Left cardiac atrium (tissue), 4 donors: Measurements from ENCODE around the gene TAB3. TPM values are rescaled to one million over a fixed set of nuclear protein-coding genes. Genes with fewer than 3 reads are reported as not detected.

Source experiments
- ATAC-seq, 2 donors: fragments of 200-7000 bp; cut with Tn5 transposase; one replicate each; pipeline ENCODE4 v1.9.1; 2020; ENCODE audit warnings: mild to moderate bottlenecking in 2 of 2, moderate library complexity in 2 of 2
- DNase-seq: peaks from one replicate; pipeline ENCODE4 v3.0.0-alpha.2; 2020
- intact Hi-C, 2 donors: fragments of 100-400 bp; cut with DNase I; formaldehyde crosslinking; loops; one replicate each; pipeline versions ENCODE4 v1.14.1 to v1.15.1; 2022 to 2023
- total RNA-seq, 2 donors: library from RNA; stranded (reverse); fragmentation: NEBNext Ultra II Directional; extraction: Animal tissue kit (Norgen Biotek cat#: 25700); gene quantifications; one replicate each; pipeline ENCODE4 v1.2.1, GENCODE V29; 2021
- donor health status: DM: no; HTN: yes; CAD: no.
- donor health status: DM: no; HTN: yes; CAD: no; lungs with severe emphysema.
- donor health status: DM: yes; HTN: yes; CAD: no.
- donor health status: Dilated cardiomyopathy.

Gene TAB3
- total RNA-seq, 2 donors from 2014 or later: 11.6 to 13.7 TPM

GRCh38 chrX:30888526-30889146 is 418 bp downstream of the TAB3 start:
- ATAC-seq (peak; percentile 23 to 39), DNase-seq (no peak)
- intact Hi-C loops: no loop called here

GRCh38 chrX:30887721-30888120 is 1.3 kb downstream of the TAB3 start:
- ATAC-seq (no peak), DNase-seq (no peak)
- intact Hi-C loops: no loop called here

GRCh38 chrX:30887288-30887687 is 1.8 kb downstream of the TAB3 start:
- no peak for ATAC-seq
- no peak for DNase-seq
- intact Hi-C loops: no loop called here

GRCh38 chrX:30885136-30885535 is 3.9 kb downstream of the TAB3 start:
- intact Hi-C loops: no loop called here
- ATAC-seq: no peak
- DNase-seq: no peak

GRCh38 chrX:30883138-30883537 is 5.9 kb downstream of the TAB3 start:
- DNase-seq (no peak), ATAC-seq (peak in 1 of 2 donors; percentile 40)
- intact Hi-C loops: no loop called here

GRCh38 chrX:30881797-30882196 is 7.3 kb downstream of the TAB3 start:
- no peak for DNase-seq

GRCh38 chrX:30881390-30881789 is 7.7 kb downstream of the TAB3 start:
- ATAC-seq (no peak), DNase-seq (no peak)
- intact Hi-C loops: no loop called here

More at GRCh38 chrX:30881797-30882196, 7.3 kb downstream of the TAB3 start:
- intact Hi-C loops: no loop called here
- no peak for ATAC-seq

GRCh38 chrX:30880058-30880457 is 9.0 kb downstream of the TAB3 start:
- intact Hi-C loops: no loop called here
- DNase-seq (no peak), ATAC-seq (no peak)

GRCh38 chrX:30876367-30876766 is 12.7 kb downstream of the TAB3 start:
- intact Hi-C loops: no loop called here
- DNase-seq (no peak), ATAC-seq (no peak)

- DNase-seq (no peak), ATAC-seq (peak in 1 of 2 donors; percentile 19)
- intact Hi-C loops: no loop called here
These were observed 13.1 kb downstream of the TAB3 start for GRCh38 chrX:30875957-30876356.

- ATAC-seq (no peak), DNase-seq (no peak)
- intact Hi-C loops: no loop called here
These were observed 14.2 kb downstream of the TAB3 start for GRCh38 chrX:30874851-30875250.

- ATAC-seq (peak; percentile 30 to 43), DNase-seq (no peak)
- intact Hi-C loops: no loop called here
These were observed 18.5 kb downstream of the TAB3 start for GRCh38 chrX:30870572-30870971.

GRCh38 chrX:30865612-30866011 is 23.4 kb downstream of the TAB3 start:
- ATAC-seq (no peak), DNase-seq (no peak)
- intact Hi-C loops: no loop called here

GRCh38 chrX:30865015-30865414 is 24.0 kb downstream of the TAB3 start:
- intact Hi-C loops: no loop called here
- ATAC-seq (no peak), DNase-seq (no peak)

GRCh38 chrX:30864383-30864785 is 24.7 kb downstream of the TAB3 start:
- no peak for DNase-seq
- intact Hi-C loops: no loop called here
- peak in 1 of 2 donors; percentile 83 for ATAC-seq

- intact Hi-C loops: no loop called here
- ATAC-seq: peak in 1 of 2 donors; percentile 79
These were observed 25.1 kb downstream of the TAB3 start for GRCh38 chrX:30863974-30864373.

GRCh38 chrX:30858098-30858497 is 31.0 kb downstream of the TAB3 start:
- intact Hi-C loops: no loop called here
- ATAC-seq (no peak), DNase-seq (no peak)

More at GRCh38 chrX:30863974-30864373, 25.1 kb downstream of the TAB3 start:
- DNase-seq: peak; percentile 16

- no peak for DNase-seq
- intact Hi-C loops: no loop called here
- no peak for ATAC-seq
These were observed 37.6 kb downstream of the TAB3 start for GRCh38 chrX:30851449-30851848.

- intact Hi-C loops: no loop called here
- ATAC-seq (no peak), DNase-seq (no peak)
These were observed 53.7 kb downstream of the TAB3 start for GRCh38 chrX:30835373-30835772.

GRCh38 chrX:30833896-30834295 is 55.2 kb downstream of the TAB3 start:
- ATAC-seq (no peak), DNase-seq (no peak)
- intact Hi-C loops: no loop called here

- intact Hi-C loops: no loop called here
- ATAC-seq (no peak), DNase-seq (no peak)
These were observed 58.0 kb downstream of the TAB3 start for GRCh38 chrX:30831082-30831481.
